ENCODE results near the gene POLR2E.

DNA sequence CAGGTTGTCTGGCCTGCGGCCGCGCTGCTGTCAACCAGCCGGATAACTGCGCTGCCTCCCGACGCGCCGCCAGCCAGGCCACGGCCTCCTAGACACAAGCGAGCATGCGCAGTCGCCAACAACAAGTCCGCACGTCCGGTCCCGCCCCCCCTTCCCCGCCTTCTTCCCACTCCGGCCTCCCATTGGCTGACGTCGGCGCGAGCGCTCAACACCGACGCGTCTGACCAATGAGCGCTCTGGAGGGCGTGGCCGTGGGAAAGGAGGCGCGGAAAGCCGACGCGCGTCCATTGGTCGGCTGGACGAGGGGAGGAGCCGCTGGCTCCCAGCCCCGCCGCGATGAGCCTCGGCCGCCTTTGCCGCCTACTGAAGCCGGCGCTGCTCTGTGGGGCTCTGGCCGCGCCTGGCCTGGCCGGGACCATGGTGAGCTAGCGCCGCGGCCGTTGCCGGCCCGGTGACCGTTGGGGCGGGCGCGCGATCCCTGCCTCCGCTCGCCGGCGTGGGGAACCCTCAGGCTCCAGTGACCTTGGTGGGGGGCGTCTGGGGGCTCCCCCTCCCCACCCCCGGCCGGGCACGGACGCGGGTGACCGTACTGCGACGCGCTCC lies 8.6 kb upstream of the POLR2E start, which contains the start of gene GPX4:
- TF ChIP-seq CTCF (IDR thresholded peaks at IDR 0.05; ENCODE audit: low read depth, low read length, poor library complexity, severe bottlenecking), result no peak
- TF ChIP-seq EZH2phosphoT487 (IDR thresholded peaks at IDR 0.05; ENCODE audit: borderline replicate concordance, low read length), result no peak
